SU-DHL-6 (cell line): ENCODE data around the gene NEUROD2.

Experiments used
- H2AFZ ChIP-seq: fragments of 200-600 bp; sonication (generic); 2 replicates; pipeline ENCODE4 v1.6.1; 2014; ENCODE audit warnings: low read depth, mild to moderate bottlenecking, moderate library complexity, mixed read lengths, antibody characterized with exemption, low read length; ENCODE audit not compliant: severe bottlenecking
- H3F3A ChIP-seq: fragments of 200-600 bp; shearing (Covaris generic); 2 replicates; pipeline ENCODE4 v1.6.0; 2016; ENCODE audit warnings: antibody characterized with exemption, mild to moderate bottlenecking; ENCODE audit not compliant: insufficient read depth
- H3K27ac ChIP-seq: fragments of 200-600 bp; sonication (generic); 2 replicates; pipeline ENCODE4 v1.5.1; 2016; ENCODE audit warnings: low read depth, mild to moderate bottlenecking, low read length, moderate library complexity, mixed read lengths
- H3K27me3 ChIP-seq: fragments of 200-600 bp; sonication (generic), shearing (Covaris generic); 2 replicates; pipeline ENCODE4 v1.6.0; 2014; ENCODE audit warnings: mild to moderate bottlenecking, low read length
- H3K36me3 ChIP-seq: fragments of 200-600 bp; sonication (generic); 2 replicates; pipeline ENCODE4 v1.6.1; 2014; ENCODE audit warnings: mild to moderate bottlenecking, low read length, mixed read lengths
- H3K4me2 ChIP-seq: fragments of 300-600, 200-600 bp; shearing (Covaris generic), sonication (generic); 2 replicates; pipeline ENCODE4 v1.6.0; 2014; ENCODE audit warnings: low read length, low read depth, mild to moderate bottlenecking; ENCODE audit not compliant: poor library complexity, severe bottlenecking
- H3K4me3 ChIP-seq: fragments of 200-600 bp; sonication (generic); 2 replicates; pipeline ENCODE4 v1.5.1; 2014; ENCODE audit warnings: antibody characterized with exemption, low read length, mild to moderate bottlenecking, mixed read lengths; ENCODE audit not compliant: insufficient read depth, poor library complexity, severe bottlenecking
- H3K79me2 ChIP-seq: fragments of 200-600 bp; sonication (generic); 2 replicates; pipeline ENCODE4 v1.6.1; 2014; ENCODE audit warnings: mild to moderate bottlenecking, low read length, moderate library complexity; ENCODE audit not compliant: insufficient read depth
- H3K9ac ChIP-seq: fragments of 200-600 bp; sonication (generic); 2 replicates; pipeline ENCODE4 v1.7.0; 2014; ENCODE audit warnings: mild to moderate bottlenecking, low read length
- H3K9me2 ChIP-seq: fragments of 200-600 bp; sonication (generic); replicated peaks from 2 replicates; pipeline ENCODE4 v1.6.1; 2014; ENCODE audit warnings: low read length; ENCODE audit not compliant: insufficient read depth
- H3K9me3 ChIP-seq: fragments of 200-600 bp; sonication (generic); 2 replicates; pipeline ENCODE4 v1.6.1; 2014; ENCODE audit warnings: low read length, mixed read lengths; ENCODE audit not compliant: insufficient read depth
- H4K20me1 ChIP-seq: fragments of 200-600 bp; sonication (generic); 2 replicates; pipeline ENCODE4 v1.6.1; 2014; ENCODE audit warnings: low read depth, mild to moderate bottlenecking, antibody characterized with exemption, low read length, moderate library complexity, mixed read lengths
- CTCF ChIP-seq: fragments of 200-600 bp; sonication (generic); IDR thresholded peaks from one replicate; pipeline ENCODE4 v1.5.1; 2017; ENCODE audit warnings: antibody characterized with exemption, mild to moderate bottlenecking, low read length, moderate library complexity; ENCODE audit not compliant: insufficient read depth, poor library complexity, severe bottlenecking
- EZH2phosphoT487 ChIP-seq: fragments of 200-600 bp; sonication (generic), shearing (Covaris generic); conservative IDR thresholded peaks from 2 replicates; pipeline ENCODE4 v1.6.1; 2018; ENCODE audit warnings: mild to moderate bottlenecking, antibody characterized with exemption, low read length, moderate library complexity, mixed read lengths

The NEUROD2 gene

GRCh38 chr17:39627047-39627711 lies 19.5 kb upstream of the NEUROD2 start:
- Histone ChIP-seq H3K9me3 (no peaks in the 10 kb centered on the region), H3K79me2 (no peaks in the 10 kb centered on the region), H3K4me2 (no peak overlapping the region), H2AFZ (no peak overlapping the region), H3K27me3 (no peaks in the 10 kb centered on the region), H3K9me2 (no peaks in the 10 kb centered on the region), H3K9ac (no peak overlapping the region), H3K27ac (no peak overlapping the region), H3F3A (peaks cover 3% of the 10 kb centered on the region; the same call in 1 of the 2 replicates), H3K36me3 (no peaks in the 10 kb centered on the region), H4K20me1 (no peaks in the 10 kb centered on the region), H3K4me3 (no peak overlapping the region)
- TF ChIP-seq CTCF (no peak), EZH2phosphoT487 (no peak)

GRCh38 chr17:39626171-39627046 lies 18.7 kb upstream of the NEUROD2 start, which contains the start of gene PPP1R1B:
PPP1R1B (plus strand) TSS chr17:39626952; CDS start chr17:39627393, 441 bp downstream.
- Histone ChIP-seq H3K36me3 (no peaks in the 10 kb centered on the region), H4K20me1 (no peaks in the 10 kb centered on the region), H3K4me3 (no peak within 1 kb of the TSS), H3K9ac (no peak within 1 kb of the TSS), H3K27me3 (no peaks in the 10 kb centered on the region), H2AFZ (no peak within 1 kb of the TSS), H3K79me2 (no peaks in the 10 kb centered on the region), H3K9me3 (no peaks in the 10 kb centered on the region), H3K9me2 (no peaks in the 10 kb centered on the region), H3K27ac (no peak within 1 kb of the TSS), H3K4me2 (no peak within 1 kb of the TSS), H3F3A (peaks cover 5% of the 10 kb centered on the region; the same call in 1 of the 2 replicates)
- TF ChIP-seq EZH2phosphoT487 (no peak), CTCF (no peak)

- no peaks in the 10 kb centered on the region for H4K20me1 ChIP-seq
- no peak overlapping the region for H3K9ac ChIP-seq
These were observed 17.6 kb upstream of the NEUROD2 start for GRCh38 chr17:39625198-39625785.

More at GRCh38 chr17:39625198-39625785, 17.6 kb upstream of the NEUROD2 start:
- Histone ChIP-seq H3F3A (peaks cover 5% of the 10 kb centered on the region; the same call in 1 of the 2 replicates), H3K4me3 (no peak overlapping the region), H3K36me3 (no peaks in the 10 kb centered on the region), H3K9me3 (no peaks in the 10 kb centered on the region), H3K9me2 (no peaks in the 10 kb centered on the region), H3K27me3 (no peaks in the 10 kb centered on the region), H3K79me2 (no peaks in the 10 kb centered on the region), H3K4me2 (no peak overlapping the region), H3K27ac (no peak overlapping the region), H2AFZ (no peak overlapping the region)
- TF ChIP-seq EZH2phosphoT487 (no peak), CTCF (no peak)
